HCT116 (cell line): Measurements from ENCODE around the gene HYAL2.

ENCODE experiments used
- CTCF ChIP-seq, 3 experiments: fragments of 200-600 bp in 1 of 3; sonication (generic) in 1 of 3; IDR thresholded peaks in 2 of 3; conservative IDR thresholded peaks in 1 of 3; 2 replicates each; pipeline ENCODE4 v1.5.1; 2012 to 2017; ENCODE audit warnings: low read depth in 2 of 3, low read length in 2 of 3, antibody characterized with exemption in 1 of 3, borderline replicate concordance in 1 of 3, control low read depth in 1 of 3, mild to moderate bottlenecking in 1 of 3, mixed read lengths in 1 of 3, mixed run types in 1 of 3, moderate library complexity in 1 of 3; ENCODE audit not compliant: insufficient read depth in 1 of 3
- EGR1 ChIP-seq: IDR thresholded peaks from 2 replicates; pipeline ENCODE4 v1.6.1; 2012; ENCODE audit warnings: low read depth
- POLR2A ChIP-seq: IDR thresholded peaks from 2 replicates; pipeline ENCODE4 v1.7.0; 2011; ENCODE audit warnings: borderline replicate concordance; ENCODE audit not compliant: insufficient read depth, insufficient read length; ENCODE audit errors: extremely low read depth
- POLR2AphosphoS5 ChIP-seq: IDR thresholded peaks from 2 replicates; pipeline ENCODE4 v1.6.1; 2011; ENCODE audit warnings: mild to moderate bottlenecking, low read depth, low read length, moderate library complexity
- RAD21 ChIP-seq: IDR thresholded peaks from 2 replicates; pipeline ENCODE4 v1.6.1; 2012; ENCODE audit warnings: low read depth, mild to moderate bottlenecking
- ZNF274 ChIP-seq: fragments of 200-500 bp; sonication (Bioruptor generic); IDR thresholded peaks from 2 replicates; pipeline ENCODE4 v1.6.1; 2014; ENCODE audit warnings: mild to moderate bottlenecking, low read depth, low read length, inconsistent platforms

- TF ChIP-seq CTCF (IDR thresholded peaks at IDR 0.05 in 2 of 3, conservative IDR thresholded peaks at IDR 0.05 in 1 of 3; ENCODE audit: borderline replicate concordance in 1 of 3, insufficient read depth in 1 of 3, low read depth in 2 of 3, low read length in 2 of 3) (no peak), EGR1 (no peak), POLR2AphosphoS5 (no peak), POLR2A (no peak), RAD21 (no peak), ZNF274 (no peak)
Measured at GRCh38 chr3:50325497-50326181, 3.1 kb upstream of the HYAL2 start.
